ENCODE results near the gene SLC9A5.

GRCh38 chr16:67250045-67250327 is 1.2 kb downstream of the SLC9A5 start:
- TF ChIP-seq CTCF (IDR thresholded peaks at IDR 0.05) (no peak), POLR2AphosphoS5 (IDR thresholded peaks at IDR 0.05) (no peak)
